NCI-H2171 treated with DMSO at 0.1 percent for 48 hours (cell line): ENCODE results near the gene LRRC3B.
A peak's percentile ranks its signal among the peaks of the same experiment; 100 is the strongest.

Source experiments
- DNase-seq: peaks from one replicate; lab custom pipeline; 2025; lab: John Stamatoyannopoulos, UW

LRRC3B gene

DNA sequence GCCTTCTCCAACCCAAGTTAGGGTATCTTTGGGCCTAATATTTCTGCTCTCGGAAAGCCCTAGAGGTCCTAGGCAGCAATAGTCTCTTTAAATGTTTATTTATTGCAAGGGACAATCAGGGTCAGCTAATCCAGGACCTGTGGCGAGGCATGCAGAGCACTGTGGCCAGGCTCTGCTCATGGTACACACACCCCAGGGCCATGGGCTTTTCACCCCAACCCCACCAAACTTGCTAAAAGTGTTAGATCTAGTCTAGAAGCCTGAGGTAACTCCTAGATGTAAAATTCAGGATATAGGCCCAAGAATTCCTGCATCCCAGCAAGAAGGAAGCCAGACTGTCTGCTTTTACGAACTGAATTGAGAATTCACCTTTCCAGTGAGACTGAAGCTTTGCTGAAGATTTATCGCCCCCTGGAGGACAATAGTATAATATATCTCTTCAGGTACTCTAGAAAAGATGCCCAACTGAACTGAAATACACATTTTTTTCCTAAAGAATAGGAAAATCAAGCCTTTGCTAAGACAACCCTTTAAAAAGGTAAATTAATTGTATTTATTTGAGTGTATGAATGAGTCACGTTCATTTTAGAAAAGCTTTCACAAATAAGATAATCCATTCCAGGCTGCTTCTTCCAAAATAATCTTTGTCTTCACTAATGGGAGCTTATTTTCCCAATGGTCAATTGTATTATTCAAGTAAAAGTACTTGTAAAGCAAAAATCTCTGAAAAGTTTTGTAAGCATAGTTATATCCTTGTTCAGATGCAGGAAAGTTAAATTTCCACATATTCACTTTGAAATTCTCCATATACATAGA lies 89.8 kb downstream of the LRRC3B start:
- peak; percentile 49 for DNase-seq

DNA sequence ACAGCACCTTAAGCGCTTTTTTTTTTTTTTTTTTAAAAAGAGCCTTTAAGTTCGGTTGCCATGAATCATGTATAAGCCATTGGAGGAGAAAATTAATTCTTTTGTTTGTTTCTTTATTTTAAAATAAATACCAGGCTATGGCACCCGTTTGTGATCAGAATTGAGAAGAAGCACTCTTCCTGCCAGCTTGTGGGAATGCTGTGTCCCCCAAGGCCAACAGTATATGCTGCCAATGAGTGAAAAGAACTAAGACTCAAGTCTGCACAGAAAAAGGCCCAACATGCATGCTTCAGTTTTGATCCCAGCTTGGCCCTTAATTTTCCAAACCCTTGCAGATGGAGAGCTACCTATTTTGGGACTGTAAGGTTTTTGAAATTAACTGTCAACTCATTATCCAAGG lies 90.5 kb downstream of the LRRC3B start:
- DNase-seq, result no peak

DNA sequence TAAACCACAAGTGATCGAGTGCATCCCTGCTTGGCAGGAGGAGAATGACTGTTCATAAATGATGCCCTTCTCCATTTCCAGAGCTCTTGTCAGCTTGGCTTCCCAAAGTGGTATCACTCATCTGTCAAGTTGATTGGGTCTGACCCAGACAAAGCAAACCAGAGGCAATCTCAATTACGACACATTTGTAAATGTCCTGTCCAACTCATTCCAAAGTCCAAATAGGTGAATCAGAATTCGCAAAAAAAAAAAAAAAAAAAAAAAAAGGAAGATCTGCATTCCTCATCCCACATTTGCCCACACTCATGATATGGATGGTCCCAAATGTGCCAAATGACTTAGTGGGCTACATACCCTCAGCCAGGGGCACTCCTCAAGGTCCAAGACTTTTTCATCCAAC lies 91.9 kb downstream of the LRRC3B start:
- no peak for DNase-seq

DNA sequence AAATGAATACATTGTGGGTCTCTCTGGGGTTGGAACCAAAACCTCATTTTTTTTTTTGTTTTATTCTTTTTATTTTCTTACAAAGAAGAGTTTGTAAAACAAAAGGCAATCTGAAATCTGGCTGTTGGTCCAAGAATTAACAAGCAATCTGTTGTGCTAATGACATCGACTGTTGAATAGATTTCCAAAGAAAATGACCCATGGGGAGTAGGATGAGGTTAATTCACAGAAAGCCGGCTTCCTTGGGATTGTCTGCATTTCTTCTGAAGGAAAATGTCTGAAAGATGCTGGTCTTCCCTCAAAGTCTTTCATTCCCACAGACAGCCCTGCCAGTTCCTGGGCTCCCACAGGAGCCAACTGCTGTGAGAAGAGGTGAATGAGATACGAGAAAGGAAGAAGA lies 92.9 kb downstream of the LRRC3B start:
- DNase-seq, result no peak

DNA sequence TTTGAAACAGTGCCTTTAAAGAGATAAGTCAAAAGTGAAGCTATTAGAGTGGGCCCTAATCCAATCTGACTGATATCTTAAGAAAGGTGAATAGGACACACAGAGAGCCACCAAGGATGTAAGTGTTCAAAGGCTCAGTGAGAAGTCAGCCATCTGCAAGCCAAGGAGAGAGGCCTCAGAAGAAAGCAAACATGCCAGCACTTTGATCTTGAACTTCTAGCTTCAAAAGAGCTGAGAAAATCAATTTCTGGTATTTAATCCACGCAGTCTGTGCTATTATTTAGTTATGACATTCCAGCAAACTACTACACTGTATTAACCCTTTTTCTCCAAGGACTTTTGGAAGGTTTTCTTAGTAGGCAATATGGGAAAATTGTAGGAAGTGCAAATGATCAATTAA lies 95.7 kb downstream of the LRRC3B start:
- no peak for DNase-seq

DNA sequence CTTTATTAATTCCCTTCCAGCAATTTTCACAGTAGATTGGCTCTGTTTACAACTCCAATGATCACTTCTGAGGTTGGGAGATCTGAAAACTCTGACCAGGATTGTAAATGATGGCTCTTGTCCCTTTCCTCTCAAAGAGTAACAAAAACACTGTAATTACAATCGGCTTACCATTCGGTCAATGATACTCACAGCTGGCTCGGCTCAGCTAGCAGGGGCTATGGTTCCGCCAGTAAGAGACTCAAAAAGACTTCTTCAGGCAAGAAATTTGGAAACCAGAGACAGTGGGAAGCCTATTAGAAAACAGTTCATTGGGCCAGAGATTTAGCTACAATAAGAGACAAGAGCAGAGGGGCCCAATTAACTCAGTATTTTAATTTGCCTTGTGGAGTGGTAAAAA lies 96.6 kb downstream of the LRRC3B start:
- DNase-seq, result no peak

DNA sequence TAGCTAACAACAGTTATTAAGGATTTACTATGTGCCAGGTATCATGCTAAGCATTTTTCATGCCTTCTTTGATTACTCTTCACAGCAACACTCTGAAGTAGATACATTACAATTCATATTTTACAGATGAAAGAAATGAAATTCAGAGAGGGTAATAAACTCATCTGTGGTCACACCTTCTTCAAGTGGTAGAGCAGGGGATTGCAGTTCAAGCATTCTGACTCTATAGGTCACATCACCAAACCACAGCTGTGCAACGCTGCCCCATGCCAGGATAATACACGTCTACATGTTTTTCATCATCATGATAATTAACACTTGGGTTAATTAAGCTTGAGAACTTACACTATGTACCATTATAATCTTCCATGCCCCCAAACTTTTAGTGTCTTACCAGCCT lies 98.5 kb downstream of the LRRC3B start:
- no peak for DNase-seq

DNA sequence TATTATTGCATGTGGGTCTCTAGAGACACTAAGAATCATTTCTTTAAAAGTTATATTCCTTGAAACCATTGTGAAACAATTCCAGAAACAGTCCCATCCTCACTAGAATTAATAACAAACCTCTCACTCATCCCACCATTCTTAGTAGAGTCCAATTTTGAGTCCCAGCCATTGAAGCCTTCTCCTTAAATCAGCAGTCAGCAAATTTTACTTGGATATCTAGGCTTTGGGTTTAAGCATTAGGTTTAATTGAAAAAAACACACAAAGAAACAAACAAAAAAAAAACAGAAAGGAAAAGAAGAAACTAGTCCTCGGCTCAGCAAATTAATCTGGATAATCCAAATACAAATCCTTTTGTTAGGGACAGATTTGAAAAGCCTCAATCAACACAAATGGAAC lies 109.3 kb downstream of the LRRC3B start:
- no peak for DNase-seq

DNA sequence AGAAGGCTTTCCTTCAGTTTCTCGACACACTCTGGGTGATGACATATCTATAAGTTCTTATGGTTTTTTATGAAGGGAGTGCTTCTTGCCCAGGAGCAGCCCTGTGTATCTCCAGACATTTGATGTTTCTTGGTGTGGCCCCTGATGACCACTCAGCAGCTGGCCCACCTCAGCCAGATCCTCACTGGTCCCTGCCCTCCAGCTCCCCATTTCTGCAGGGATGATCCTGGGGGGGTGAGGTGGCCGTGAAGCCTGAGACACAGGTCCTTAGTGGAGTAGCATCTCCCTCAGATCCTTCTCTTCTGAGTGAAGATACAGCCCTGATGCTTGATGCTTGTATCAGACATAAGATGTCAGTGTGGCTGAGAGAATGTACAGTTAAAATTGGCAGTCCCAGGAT lies 127.7 kb downstream of the LRRC3B start:
- DNase-seq, result no peak

DNA sequence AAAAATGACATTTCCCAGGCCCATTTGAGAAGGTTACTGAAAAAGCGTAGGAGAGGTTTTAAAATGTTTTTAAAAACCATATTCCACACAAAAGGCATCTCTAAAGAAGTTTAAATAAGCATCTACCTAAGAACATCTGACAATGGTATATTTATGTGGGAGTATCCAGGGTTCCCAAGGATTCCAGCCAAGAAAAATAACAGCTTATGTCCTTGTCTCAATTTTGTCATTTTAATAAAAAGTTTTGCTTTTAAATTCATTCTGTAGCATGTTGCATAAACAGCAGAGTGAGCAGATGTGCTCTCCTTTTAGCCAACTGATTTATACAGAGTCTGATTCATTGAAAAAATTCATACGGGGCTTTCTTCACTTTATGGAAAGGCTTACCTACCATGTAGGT lies 129.9 kb downstream of the LRRC3B start:
- no peak for DNase-seq

DNA sequence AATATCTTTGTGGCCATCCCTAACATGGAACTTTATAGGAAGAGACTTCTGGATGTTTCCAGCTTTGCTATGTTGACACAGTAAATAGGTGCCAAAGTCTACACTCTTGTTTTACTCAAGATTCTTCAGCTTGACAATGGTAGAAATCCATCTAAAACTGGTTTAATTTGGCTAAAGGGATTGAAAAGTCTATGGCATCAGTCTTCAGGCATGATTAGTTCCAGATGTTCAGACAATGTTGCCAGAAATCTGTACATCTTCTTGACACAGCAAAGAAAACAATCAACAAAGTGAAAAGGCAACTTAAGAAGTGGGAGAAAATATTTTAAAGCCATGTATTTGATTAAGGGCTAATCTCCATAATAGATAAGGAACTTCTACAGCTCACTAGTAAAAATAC lies 130.5 kb downstream of the LRRC3B start:
- DNase-seq, result no peak

DNA sequence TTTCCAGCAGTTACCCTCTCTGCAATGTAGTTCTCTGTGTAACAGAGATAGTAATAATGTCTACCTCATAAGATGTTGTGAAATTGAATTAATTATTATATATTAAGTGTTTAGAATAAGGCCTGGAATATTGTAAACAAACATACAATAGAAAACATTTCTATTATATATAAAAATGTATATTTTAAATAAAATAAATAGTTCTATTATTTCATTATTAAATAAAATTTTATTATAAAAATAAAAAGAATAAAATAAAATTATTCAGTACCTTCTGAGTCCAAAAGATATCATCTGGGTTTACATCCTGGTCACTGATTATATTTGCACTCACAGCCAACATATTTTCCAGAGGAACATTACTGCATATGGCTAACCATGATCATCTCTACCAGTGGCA lies 135.4 kb downstream of the LRRC3B start:
- no peak for DNase-seq
